A673 (cell line): ENCODE results near the gene INVS.

Experiments used
- CTCF ChIP-seq: fragments of 300-800, 200-600 bp; sonication (generic); conservative IDR thresholded peaks from 2 replicates; pipeline ENCODE4 v1.5.1; 2017; ENCODE audit warnings: low read depth, mild to moderate bottlenecking, antibody characterized with exemption, low read length, moderate library complexity, mixed read lengths
- EZH2 ChIP-seq: fragments of 200-600 bp; sonication (generic); IDR thresholded peaks from 2 replicates; pipeline ENCODE4 v1.6.1; 2017; ENCODE audit warnings: borderline replicate concordance, low read depth, mild to moderate bottlenecking, mixed read lengths, antibody characterized with exemption, low read length; ENCODE audit not compliant: poor library complexity, severe bottlenecking

- TF ChIP-seq EZH2 = no peak
- TF ChIP-seq CTCF = no peak
Measured at GRCh38 chr9:100167176-100167575, 68.1 kb downstream of the INVS start.
